GM12873 (cell line): Measurements from ENCODE around the gene DCAF10.

Experiments used
- CTCF ChIP-seq: IDR thresholded peaks from 2 replicates; pipeline ENCODE4 v1.5.1; 2012; ENCODE audit warnings: low read depth, mild to moderate bottlenecking, moderate library complexity, low read length, control low read depth; ENCODE audit not compliant: insufficient read depth; ENCODE audit errors: missing control alignments

DCAF10 gene

DNA sequence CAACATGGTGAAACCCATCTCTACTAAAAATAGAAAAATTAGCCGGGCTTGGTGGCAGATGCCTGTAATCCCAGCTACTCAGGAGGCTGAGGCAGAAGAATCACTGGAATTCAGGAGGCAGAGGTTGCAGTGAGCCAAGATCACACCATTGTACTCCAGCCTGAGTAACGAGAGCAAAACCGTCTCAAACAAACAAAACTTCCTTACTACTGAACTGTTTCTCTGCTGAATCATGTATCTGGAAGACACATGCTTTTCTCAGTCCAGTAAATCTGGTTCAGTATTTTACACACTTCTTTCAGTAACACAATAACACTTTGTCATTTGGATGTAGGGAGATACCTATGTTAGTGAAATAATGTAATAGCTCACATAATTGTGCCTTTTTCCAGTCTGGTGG, 39.1 kb upstream of the DCAF10 start:
- no peak for TF ChIP-seq CTCF

DNA sequence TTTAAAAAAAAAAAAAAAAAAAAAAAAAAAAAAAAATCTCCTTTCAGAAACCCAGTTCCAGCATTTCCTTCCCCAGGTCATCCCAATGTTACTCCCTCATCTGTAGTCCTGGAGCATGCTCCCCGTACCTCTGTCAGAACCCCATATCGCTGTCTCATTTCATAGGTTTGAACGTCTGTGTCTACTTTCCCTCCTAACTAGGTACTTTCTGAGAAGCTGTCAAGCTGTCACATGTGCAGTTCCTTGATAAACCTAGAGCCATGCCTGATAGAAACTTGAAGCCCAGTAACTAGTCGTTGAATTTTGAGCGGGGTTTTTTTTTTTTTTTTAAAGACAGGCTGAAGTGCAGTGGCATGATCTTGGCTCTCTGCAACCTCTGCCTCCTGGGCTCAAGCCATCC, 31.3 kb upstream of the DCAF10 start:
- TF ChIP-seq CTCF, result no peak

DNA sequence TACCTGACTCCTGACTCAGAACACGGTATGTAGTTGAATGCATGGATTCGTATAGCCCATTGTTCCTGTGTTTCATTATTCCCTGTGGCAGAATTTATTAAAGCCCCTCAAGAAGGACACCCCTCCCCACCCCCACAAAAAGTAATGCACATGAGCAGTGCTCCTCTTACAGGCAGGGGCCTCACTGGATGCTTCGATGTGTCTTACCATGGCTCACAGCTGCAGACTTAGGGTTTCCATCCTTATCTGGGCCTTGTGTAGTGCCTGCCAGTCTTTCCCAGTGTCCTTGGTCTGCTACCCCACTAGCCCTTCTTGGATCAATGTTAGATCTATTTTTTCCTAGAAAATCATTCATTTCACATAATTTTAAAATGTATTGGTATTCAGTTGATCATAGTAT, 30.6 kb upstream of the DCAF10 start:
- no peak for TF ChIP-seq CTCF

DNA sequence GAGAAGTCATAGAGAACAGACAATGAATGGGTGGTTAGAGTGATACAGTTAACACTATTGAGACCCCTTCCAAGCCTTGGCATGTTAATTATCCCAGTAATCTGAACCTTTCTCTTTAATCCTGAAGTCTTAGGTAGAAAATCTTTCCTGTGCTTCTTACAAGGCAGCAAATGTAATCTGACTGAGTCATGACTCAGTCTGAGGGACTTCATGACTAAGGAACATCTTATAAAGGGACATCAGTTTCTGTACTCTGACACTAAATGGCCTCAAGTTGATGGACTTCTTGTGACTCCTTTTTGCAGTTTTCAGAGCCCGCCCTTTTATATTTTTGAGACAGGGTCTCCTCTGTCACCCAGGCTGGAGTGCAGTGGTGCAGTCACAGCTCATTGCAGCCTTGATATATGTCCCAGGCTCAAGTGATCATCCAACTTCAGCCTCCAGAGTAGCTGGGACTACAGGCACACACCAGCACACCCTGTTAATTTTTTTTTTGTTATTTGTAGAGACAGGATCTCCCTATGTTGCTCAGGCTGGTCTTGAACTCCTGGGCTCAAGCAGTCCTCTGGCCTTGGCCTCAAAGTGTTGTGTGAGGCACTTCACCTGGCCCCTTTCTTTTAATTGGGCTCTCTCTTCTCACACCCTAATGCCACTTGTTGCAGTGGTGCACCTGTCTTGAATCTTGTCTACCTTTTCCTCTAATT, 25.2 kb upstream of the DCAF10 start:
- TF ChIP-seq CTCF, result no peak

GRCh38 chr9:37776328-37776727, 24.3 kb upstream of the DCAF10 start:
- TF ChIP-seq CTCF, result no peak

DNA sequence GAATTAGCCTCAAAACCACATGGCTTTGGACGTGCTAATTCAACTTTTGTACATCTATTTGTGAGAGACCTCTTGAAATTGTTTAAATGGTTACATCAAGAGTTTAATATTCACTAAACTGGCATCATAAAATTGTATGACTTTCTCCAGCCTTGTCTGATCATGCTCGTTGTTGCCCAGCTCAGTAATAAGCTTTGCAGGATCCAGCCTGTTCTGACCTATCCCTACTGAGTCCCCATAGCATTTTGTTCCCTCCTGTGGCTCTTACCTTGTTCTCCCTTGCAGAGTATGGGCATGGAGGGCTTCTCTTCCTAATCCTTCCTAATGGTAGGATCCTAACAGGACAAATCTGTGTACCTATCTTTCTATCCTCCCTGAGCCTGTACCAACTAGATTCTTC, 22.1 kb upstream of the DCAF10 start:
- no peak for TF ChIP-seq CTCF

- no peak for TF ChIP-seq CTCF
Observed at GRCh38 chr9:37784291-37784615, 16.3 kb upstream of the DCAF10 start.
